SK-N-MC (cell line): ENCODE measurements around the gene TAGLN.

Experiments used
- EZH2 ChIP-seq: fragments of 200-600 bp; sonication (generic); IDR thresholded peaks from one replicate; pipeline ENCODE4 v1.6.1; 2017; ENCODE audit warnings: antibody characterized with exemption
- POLR2AphosphoS5 ChIP-seq: IDR thresholded peaks from 2 replicates; pipeline ENCODE4 v1.6.1; 2012; ENCODE audit warnings: mild to moderate bottlenecking, low read depth, low read length, borderline replicate concordance

- TF ChIP-seq EZH2 (no peak), POLR2AphosphoS5 (no peak)
Observed at GRCh38 chr11:117198613-117199012, 557 bp upstream of the TAGLN start.
